HEK293 (cell line): ENCODE measurements around the gene LRRC10B.

Experiments
- CTCF ChIA-PET: fragments of 350-600 bp; formaldehyde crosslinking; extraction: SDS; loops from one replicate; lab custom pipeline; 2021; ENCODE audit warnings: antibody characterized with exemption; lab: Yijun Ruan, JAX
- POLR2A ChIA-PET: fragments of 300-600 bp; formaldehyde crosslinking; extraction: SDS; loops from one replicate; lab custom pipeline; 2020; ENCODE audit warnings: antibody characterized with exemption, inconsistent platforms; lab: Yijun Ruan, JAX
- H3K27ac ChIP-seq: fragments of 200-500 bp; sonication (Bioruptor generic); 2 replicates; pipeline ENCODE4 v1.5.1; 2014; ENCODE audit warnings: low read depth, low read length, control low read depth, inconsistent platforms; ENCODE audit errors: extremely low read depth
- H3K36me3 ChIP-seq, 2 experiments: fragments of 200-500 bp in 1 of 2; sonication (Bioruptor generic) in 1 of 2; 1 replicate in 1 of 2; 2 replicates in 1 of 2; pipeline ENCODE4 v1.5.1; 2014 to 2017; ENCODE audit warnings: inconsistent platforms in 2 of 2, low read length in 2 of 2; ENCODE audit not compliant: control insufficient read depth in 2 of 2, insufficient read depth in 1 of 2
- H3K4me1 ChIP-seq: fragments of 200-500 bp; sonication (Bioruptor generic); 2 replicates; pipeline ENCODE4 v1.5.1; 2014; ENCODE audit warnings: mild to moderate bottlenecking, low read length, inconsistent platforms; ENCODE audit not compliant: control insufficient read depth, insufficient read depth
- H3K4me3 ChIP-seq: 2 replicates; pipeline ENCODE4 v1.5.1; 2011; ENCODE audit warnings: low read depth, mild to moderate bottlenecking, control low read depth, low read length, moderate library complexity
- H3K9me3 ChIP-seq: fragments of 200-500 bp; sonication (Bioruptor generic); 2 replicates; pipeline ENCODE4 v1.5.1; 2014; ENCODE audit warnings: low read depth, low read length, inconsistent platforms; ENCODE audit not compliant: control insufficient read depth, insufficient read depth
- AEBP2 ChIP-seq: fragments of 450-650 bp; formaldehyde crosslinking; IDR thresholded peaks from 2 replicates; pipeline ENCODE4 v1.5.1; 2016; ENCODE audit warnings: missing biosample characterization, missing genetic modification characterization, borderline replicate concordance
- BCL11B ChIP-seq: fragments of 450-650 bp; formaldehyde crosslinking; IDR thresholded peaks from 2 replicates; pipeline ENCODE4 v1.5.1; 2016; ENCODE audit warnings: low read depth, missing biosample characterization, missing genetic modification characterization
- GLI4 ChIP-seq: fragments of 450-650 bp; formaldehyde crosslinking; IDR thresholded peaks from 2 replicates; pipeline ENCODE4 v1.5.1; 2016; ENCODE audit warnings: missing biosample characterization, missing genetic modification characterization
- KLF7 ChIP-seq: fragments of 450-650 bp; formaldehyde crosslinking; IDR thresholded peaks from 2 replicates; pipeline ENCODE4 v1.5.1; 2016; ENCODE audit warnings: missing biosample characterization, missing genetic modification characterization, borderline replicate concordance
- PBX3 ChIP-seq: sonication (generic); formaldehyde crosslinking; IDR thresholded peaks from 2 replicates; pipeline ENCODE4 v1.8.1; 2022; ENCODE audit warnings: mild to moderate bottlenecking, moderate library complexity, missing genetic modification reagents
- SP3 ChIP-seq: fragments of 450-650 bp; formaldehyde crosslinking; IDR thresholded peaks from 2 replicates; pipeline ENCODE4 v1.5.1; 2016; ENCODE audit warnings: missing biosample characterization, missing genetic modification characterization
- ZBTB1 ChIP-seq: fragments of 450-650 bp; formaldehyde crosslinking; IDR thresholded peaks from 2 replicates; pipeline ENCODE4 v1.5.1; 2016; ENCODE audit warnings: missing biosample characterization, missing genetic modification characterization
- ZBTB11 ChIP-seq: fragments of 450-650 bp; formaldehyde crosslinking; conservative IDR thresholded peaks from 2 replicates; pipeline ENCODE4 v1.5.1; 2016; ENCODE audit warnings: low read depth, missing biosample characterization, missing genetic modification characterization
- ZNF10 ChIP-seq: fragments of 450-650 bp; formaldehyde crosslinking; IDR thresholded peaks from 2 replicates; pipeline ENCODE4 v1.5.1; 2017; ENCODE audit warnings: missing biosample characterization, missing genetic modification characterization
- ZNF133 ChIP-seq: fragments of 450-650 bp; formaldehyde crosslinking; IDR thresholded peaks from 2 replicates; pipeline ENCODE4 v1.5.1; 2016; ENCODE audit warnings: missing biosample characterization, missing genetic modification characterization
- ZNF18 ChIP-seq: fragments of 450-650 bp; formaldehyde crosslinking; IDR thresholded peaks from 2 replicates; pipeline ENCODE4 v1.5.1; 2016; ENCODE audit warnings: missing biosample characterization, missing genetic modification characterization
- ZNF362 ChIP-seq: fragments of 450-650 bp; formaldehyde crosslinking; IDR thresholded peaks from 2 replicates; pipeline ENCODE4 v1.5.1; 2016; ENCODE audit warnings: missing biosample characterization, missing genetic modification characterization
- ZNF549 ChIP-seq: fragments of 450-650 bp; IDR thresholded peaks from 2 replicates; pipeline ENCODE4 v1.5.1; 2018; ENCODE audit warnings: missing biosample characterization, missing genetic modification characterization, mild to moderate bottlenecking, inconsistent platforms, moderate library complexity
- ZNF830 ChIP-seq: fragments of 450-650 bp; IDR thresholded peaks from 2 replicates; pipeline ENCODE4 v1.5.0; 2018; ENCODE audit warnings: missing biosample characterization, missing genetic modification characterization, low read depth, mild to moderate bottlenecking, moderate library complexity
- ZSCAN16 ChIP-seq: fragments of 450-650 bp; formaldehyde crosslinking; IDR thresholded peaks from 2 replicates; pipeline ENCODE4 v1.5.1; 2016; ENCODE audit warnings: missing biosample characterization, missing genetic modification characterization
- ZSCAN23 ChIP-seq: fragments of 450-650 bp; formaldehyde crosslinking; IDR thresholded peaks from 2 replicates; pipeline ENCODE4 v1.5.1; 2016; ENCODE audit warnings: missing biosample characterization, missing genetic modification characterization
- ZSCAN30 ChIP-seq: fragments of 450-650 bp; IDR thresholded peaks from 2 replicates; pipeline ENCODE4 v1.5.1; 2018; ENCODE audit warnings: missing biosample characterization, mild to moderate bottlenecking, missing genetic modification characterization, moderate library complexity

LRRC10B gene

GRCh38 chr11:61539006-61539405 lies 30.5 kb downstream of the LRRC10B start:
- Histone ChIP-seq H3K36me3 (no peaks in the 10 kb centered on the region), H3K9me3 (no peaks in the 10 kb centered on the region), H3K27ac (no peak overlapping the region), H3K4me1 (no peaks in the 10 kb centered on the region), H3K4me3 (no peak overlapping the region)
- TF ChIP-seq ZSCAN16 (tag by site-specific recombination) (no peak), KLF7 (no peak), ZNF10 (no peak), ZBTB11 (no peak), ZSCAN30 (tag by site-specific recombination) (no peak), PBX3 (CRISPR knock-in tag) (no peak)
- ChIA-PET POLR2A (no interaction called here), CTCF (interaction anchor here (0.6 kb wide), 1 partner anchor 210 kb away, joined by 3 read pairs; no protein-coding TSS in a partner anchor)

GRCh38 chr11:61539831-61540357 lies 31.3 kb downstream of the LRRC10B start:
- H3K36me3 ChIP-seq, result no peaks in the 10 kb centered on the region
- no peaks in the 10 kb centered on the region for H3K4me1 ChIP-seq
- no peaks in the 10 kb centered on the region for H3K9me3 ChIP-seq
- ChIA-PET POLR2A (no interaction called here), CTCF (interaction anchor here (0.9 to 1.8 kb wide), 2 partner anchors 23 to 93 kb away, joined by 3 to 5 read pairs; no protein-coding TSS in a partner anchor)
- H3K27ac ChIP-seq, result no peak overlapping the region
- TF ChIP-seq ZNF133, result no peak
- no peak for TF ChIP-seq ZNF830
- no peak for TF ChIP-seq ZBTB1 (tag by site-specific recombination)
- no peak for TF ChIP-seq ZSCAN23
- TF ChIP-seq ZNF362 (tag by site-specific recombination), result no peak
- TF ChIP-seq BCL11B (tag by site-specific recombination), result no peak
- no peak for TF ChIP-seq ZNF18
- TF ChIP-seq SP3, result no peak
- no peak for TF ChIP-seq ZNF549 (tag by site-specific recombination)
- no peak for TF ChIP-seq ZNF10
- TF ChIP-seq GLI4 (tag by site-specific recombination), result no peak
- TF ChIP-seq AEBP2 (tag by site-specific recombination), result no peak
- H3K4me3 ChIP-seq, result no peak overlapping the region
